Measurements from ENCODE around the gene MMP8.

Gene MMP8

GRCh38 chr11:102676084-102676483 is 48.7 kb downstream of the MMP8 start:
- CTCF ChIA-PET, result interaction anchor here (1.0 to 5.4 kb wide), 2 partner anchors 10 to 57 kb away, joined by 3 to 69 read pairs; no protein-coding TSS in a partner anchor

GRCh38 chr11:102669664-102670063 is 55.1 kb downstream of the MMP8 start:
- ChIA-PET POLR2A (no interaction called here), CTCF (interaction anchor here (1.3 to 6.2 kb wide), 4 partner anchors 12 to 381 kb away, joined by 3 to 79 read pairs (median 6); partner anchors contain the start of gene MMP10)
- H3K4me3 ChIP-seq (ENCODE audit: low read depth, low read length), result no peak overlapping the region
- no peak for TF ChIP-seq CTCF (IDR thresholded peaks at IDR 0.05; ENCODE audit: insufficient read depth, low read length, missing control alignments)
- DNase-seq (ENCODE audit: low read depth, low spot score), result no peak

More at GRCh38 chr11:102676084-102676483, 48.7 kb downstream of the MMP8 start:
- POLR2A ChIA-PET, result no interaction called here
- TF ChIP-seq CTCF (IDR thresholded peaks at IDR 0.05; ENCODE audit: insufficient read depth, low read length, missing control alignments), result no peak
- H3K4me3 ChIP-seq (ENCODE audit: low read depth, low read length), result no peak overlapping the region
- DNase-seq (ENCODE audit: low read depth, low spot score), result no peak

- no peak for DNase-seq (ENCODE audit: low read depth, low spot score)
- CTCF ChIA-PET, result interaction anchor here (0.6 to 6.2 kb wide), 66 partner anchors 9 to 806 kb away, joined by 3 to 79 read pairs (median 5); partner anchors contain the start of genes BIRC2, MMP1, MMP27 and MMP7
- peak; percentile 63 for TF ChIP-seq CTCF (IDR thresholded peaks at IDR 0.05; ENCODE audit: insufficient read depth, low read length, missing control alignments)
- POLR2A ChIA-PET, result interaction anchor here (1.1 kb wide), 1 partner anchor 325 kb away, joined by 3 read pairs; no protein-coding TSS in a partner anchor
- no peak overlapping the region for H3K4me3 ChIP-seq (ENCODE audit: low read depth, low read length)
Observed at GRCh38 chr11:102666331-102666957, 58.3 kb downstream of the MMP8 start.

- DNase-seq (ENCODE audit: low read depth, low spot score), result no peak
- peak; percentile 43 for TF ChIP-seq CTCF (IDR thresholded peaks at IDR 0.05; ENCODE audit: insufficient read depth, low read length, missing control alignments)
- no peak overlapping the region for H3K4me3 ChIP-seq (ENCODE audit: low read depth, low read length)
- POLR2A ChIA-PET, result no interaction called here
- CTCF ChIA-PET, result interaction anchor here (0.6 to 6.2 kb wide), 14 partner anchors 9 to 376 kb away, joined by 3 to 79 read pairs (median 10); no protein-coding TSS in a partner anchor
Observed at GRCh38 chr11:102664001-102664752, 60.6 kb downstream of the MMP8 start.

GRCh38 chr11:102662607-102663006 is 62.1 kb downstream of the MMP8 start:
- POLR2A ChIA-PET, result no interaction called here
- TF ChIP-seq CTCF (IDR thresholded peaks at IDR 0.05; ENCODE audit: insufficient read depth, low read length, missing control alignments), result no peak
- CTCF ChIA-PET, result no interaction called here
- no peak overlapping the region for H3K4me3 ChIP-seq (ENCODE audit: low read depth, low read length)
- DNase-seq (ENCODE audit: low read depth, low spot score), result no peak

All from AG04449 (cell line).